VCaP (cell line): ENCODE measurements around the gene ZDHHC14.
A peak's percentile ranks its signal among the peaks of the same experiment; 100 is the strongest.
"Not testable (repeated sequence)": the region's sequence is repeated elsewhere in the genome, so short reads cannot be mapped to it uniquely, and the experiment has no call there.

Experiments used
- H3K27ac ChIP-seq: fragments of 450-650 bp; 2 replicates; pipeline ENCODE4 v1.5.1; 2017
- TF ChIP-seq, protein P1 (sequence below): fragments of 450-650 bp; conservative IDR thresholded peaks from 2 replicates; pipeline ENCODE4 v1.5.1; 2017; ENCODE audit warnings: mild to moderate bottlenecking, moderate library complexity

ZDHHC14 gene

DNA sequence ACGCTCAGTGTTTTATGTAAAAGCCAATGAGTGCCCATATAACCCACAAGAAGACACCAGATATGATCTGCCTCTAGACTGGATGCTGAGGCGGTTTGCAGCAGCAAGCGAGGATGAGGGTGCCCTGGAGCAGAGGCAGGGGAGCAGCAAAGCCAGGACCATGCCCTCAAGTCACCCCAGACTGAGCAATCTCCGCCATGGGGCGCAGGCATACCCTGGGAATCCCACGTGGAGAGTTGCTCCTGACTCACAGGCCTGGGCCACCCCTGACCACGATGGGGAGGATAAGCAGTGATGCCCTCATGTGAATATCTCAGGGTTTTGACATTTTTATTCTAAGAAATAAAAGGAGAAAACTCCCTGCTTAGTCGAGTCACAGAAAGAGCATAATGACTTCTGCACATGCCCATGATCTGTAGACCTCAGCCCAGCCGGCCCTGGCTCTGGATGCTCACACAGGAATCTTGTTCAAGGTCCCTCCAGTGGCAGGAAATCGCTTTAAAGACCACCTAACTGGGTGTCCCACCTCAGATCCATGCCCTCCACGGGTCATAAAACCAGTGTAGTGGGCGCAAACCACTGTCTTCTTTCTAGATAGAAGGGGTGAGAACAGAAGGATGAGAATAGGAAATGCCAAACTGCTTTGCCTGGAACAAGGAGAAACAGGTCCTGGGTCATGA lies 303.8 kb downstream of the ZDHHC14 start:
- TF ChIP-seq, protein P1, sequence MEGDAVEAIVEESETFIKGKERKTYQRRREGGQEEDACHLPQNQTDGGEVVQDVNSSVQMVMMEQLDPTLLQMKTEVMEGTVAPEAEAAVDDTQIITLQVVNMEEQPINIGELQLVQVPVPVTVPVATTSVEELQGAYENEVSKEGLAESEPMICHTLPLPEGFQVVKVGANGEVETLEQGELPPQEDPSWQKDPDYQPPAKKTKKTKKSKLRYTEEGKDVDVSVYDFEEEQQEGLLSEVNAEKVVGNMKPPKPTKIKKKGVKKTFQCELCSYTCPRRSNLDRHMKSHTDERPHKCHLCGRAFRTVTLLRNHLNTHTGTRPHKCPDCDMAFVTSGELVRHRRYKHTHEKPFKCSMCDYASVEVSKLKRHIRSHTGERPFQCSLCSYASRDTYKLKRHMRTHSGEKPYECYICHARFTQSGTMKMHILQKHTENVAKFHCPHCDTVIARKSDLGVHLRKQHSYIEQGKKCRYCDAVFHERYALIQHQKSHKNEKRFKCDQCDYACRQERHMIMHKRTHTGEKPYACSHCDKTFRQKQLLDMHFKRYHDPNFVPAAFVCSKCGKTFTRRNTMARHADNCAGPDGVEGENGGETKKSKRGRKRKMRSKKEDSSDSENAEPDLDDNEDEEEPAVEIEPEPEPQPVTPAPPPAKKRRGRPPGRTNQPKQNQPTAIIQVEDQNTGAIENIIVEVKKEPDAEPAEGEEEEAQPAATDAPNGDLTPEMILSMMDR = no peak
- no peak overlapping the region for H3K27ac ChIP-seq

DNA sequence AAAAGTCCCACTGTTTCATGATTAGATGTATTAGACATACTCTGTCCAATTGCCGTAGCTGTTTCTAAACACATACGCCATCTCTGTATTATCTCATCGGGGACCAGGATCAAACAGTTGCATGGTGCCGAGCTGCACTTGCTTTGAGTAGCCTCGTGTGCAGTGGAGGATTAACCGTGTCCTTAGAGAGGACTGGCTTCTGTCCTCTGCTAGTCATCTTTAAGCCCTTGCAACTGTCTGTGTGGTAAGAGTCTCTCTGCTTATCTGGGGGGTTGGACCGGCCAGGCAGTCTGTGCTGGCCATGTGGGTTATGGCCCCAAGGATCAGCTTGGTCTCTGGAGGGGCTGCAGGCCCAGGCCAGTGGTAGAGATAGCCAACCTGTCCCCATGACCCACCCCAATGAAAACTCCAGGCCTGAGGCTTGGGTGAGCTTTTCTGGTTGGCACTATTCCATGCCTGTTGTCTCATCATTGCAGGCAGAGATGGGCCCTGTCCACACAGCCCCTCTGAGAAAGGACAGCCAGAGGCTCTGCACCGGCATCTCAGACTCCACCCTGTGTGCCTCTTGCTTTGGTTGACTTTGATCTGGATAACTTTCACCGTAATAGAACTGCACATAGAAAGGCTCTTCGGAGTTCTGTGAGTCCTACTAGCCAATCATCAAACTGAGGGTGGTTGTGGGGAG lies 304.7 kb downstream of the ZDHHC14 start:
- H3K27ac ChIP-seq = no peak overlapping the region
- TF ChIP-seq, protein P1 = no peak

DNA sequence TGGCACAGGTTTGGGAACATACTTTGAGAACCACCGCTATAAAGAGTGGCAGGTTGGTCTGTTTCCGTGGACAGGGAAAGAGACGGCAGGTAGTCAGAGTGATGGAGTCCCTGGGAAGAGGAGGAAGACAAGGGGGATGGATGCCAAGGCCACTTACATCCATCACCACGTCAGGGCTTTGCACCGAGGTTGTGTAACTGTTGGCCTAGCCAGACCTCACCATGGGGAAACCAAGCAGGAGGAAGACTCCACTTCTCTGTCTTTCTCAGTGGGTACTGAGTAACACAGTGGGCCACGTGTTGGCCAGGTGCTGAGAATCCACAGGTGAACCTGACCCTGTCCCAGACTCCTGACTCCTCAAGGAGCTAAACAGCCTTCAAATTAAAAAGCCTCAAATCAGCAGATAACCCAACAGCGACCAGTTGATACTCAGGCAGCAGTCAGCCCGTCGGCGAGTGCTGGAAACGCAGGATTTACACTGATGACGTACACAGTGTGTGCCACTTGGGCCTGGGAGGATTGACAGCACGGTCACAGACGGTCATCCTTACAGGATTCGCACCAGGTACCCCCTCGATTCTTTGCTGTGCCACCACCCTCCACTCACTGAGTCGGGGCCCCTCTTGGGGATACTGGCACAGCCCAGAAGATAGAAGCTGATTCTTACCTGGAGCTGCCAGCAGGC lies 307.4 kb downstream of the ZDHHC14 start:
- TF ChIP-seq, protein P1 = no peak
- no peak overlapping the region for H3K27ac ChIP-seq

DNA sequence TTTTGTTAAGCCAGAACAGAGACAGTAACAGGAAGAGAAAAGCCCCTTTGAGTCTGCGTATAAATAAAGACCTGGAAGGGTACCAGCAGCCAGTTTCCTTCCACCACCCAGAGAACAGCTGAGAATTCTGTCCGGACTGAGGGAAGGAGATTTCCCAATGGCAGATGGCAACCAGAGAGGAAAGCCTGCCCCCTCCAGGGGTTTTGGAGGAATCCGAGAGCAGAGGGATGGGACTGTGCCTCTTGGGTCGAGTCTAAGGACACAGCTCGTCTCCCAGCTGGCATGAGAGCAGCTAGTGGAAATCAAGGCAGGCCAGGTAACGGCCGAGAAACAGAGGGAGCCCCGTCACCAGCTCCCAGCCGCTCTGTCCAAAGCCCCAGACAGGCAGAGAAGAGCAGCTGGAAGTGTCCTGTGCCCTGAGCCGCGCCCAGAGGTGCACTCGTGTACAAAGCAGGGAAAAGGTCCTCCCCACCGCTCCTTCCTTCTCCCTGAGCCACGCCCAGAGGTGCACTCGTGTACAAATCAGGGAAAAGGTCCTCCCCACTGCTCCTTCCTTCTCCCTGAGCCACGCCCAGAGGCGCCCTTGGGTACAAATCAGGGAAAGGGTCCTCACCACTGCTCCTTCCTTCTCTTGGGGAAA lies 308.1 kb downstream of the ZDHHC14 start:
- TF ChIP-seq, protein P1 = peak; percentile 15; the same call in 1 of the 2 replicates
- no peak overlapping the region for H3K27ac ChIP-seq

DNA sequence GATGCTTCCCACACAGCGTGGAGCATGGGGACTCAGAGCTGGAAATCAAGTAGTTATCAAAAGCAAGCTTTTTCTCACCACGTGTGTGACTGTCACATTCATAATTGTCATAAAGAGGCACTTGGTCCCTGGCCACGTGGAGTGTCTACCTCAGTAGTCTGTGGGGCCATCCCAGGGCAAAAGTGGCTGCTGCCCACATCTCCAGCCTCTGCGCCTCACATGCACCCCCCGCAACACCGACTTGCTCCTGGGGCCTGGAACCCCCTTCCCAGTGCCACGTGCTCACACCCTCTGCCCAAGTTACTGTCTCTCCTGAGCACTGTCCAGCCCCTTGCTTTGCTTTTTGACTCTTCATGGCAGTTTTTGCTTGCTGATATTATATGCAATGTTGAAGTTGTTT lies 308.9 kb downstream of the ZDHHC14 start:
- H3K27ac ChIP-seq = no peak overlapping the region
- TF ChIP-seq, protein P1 = no peak

DNA sequence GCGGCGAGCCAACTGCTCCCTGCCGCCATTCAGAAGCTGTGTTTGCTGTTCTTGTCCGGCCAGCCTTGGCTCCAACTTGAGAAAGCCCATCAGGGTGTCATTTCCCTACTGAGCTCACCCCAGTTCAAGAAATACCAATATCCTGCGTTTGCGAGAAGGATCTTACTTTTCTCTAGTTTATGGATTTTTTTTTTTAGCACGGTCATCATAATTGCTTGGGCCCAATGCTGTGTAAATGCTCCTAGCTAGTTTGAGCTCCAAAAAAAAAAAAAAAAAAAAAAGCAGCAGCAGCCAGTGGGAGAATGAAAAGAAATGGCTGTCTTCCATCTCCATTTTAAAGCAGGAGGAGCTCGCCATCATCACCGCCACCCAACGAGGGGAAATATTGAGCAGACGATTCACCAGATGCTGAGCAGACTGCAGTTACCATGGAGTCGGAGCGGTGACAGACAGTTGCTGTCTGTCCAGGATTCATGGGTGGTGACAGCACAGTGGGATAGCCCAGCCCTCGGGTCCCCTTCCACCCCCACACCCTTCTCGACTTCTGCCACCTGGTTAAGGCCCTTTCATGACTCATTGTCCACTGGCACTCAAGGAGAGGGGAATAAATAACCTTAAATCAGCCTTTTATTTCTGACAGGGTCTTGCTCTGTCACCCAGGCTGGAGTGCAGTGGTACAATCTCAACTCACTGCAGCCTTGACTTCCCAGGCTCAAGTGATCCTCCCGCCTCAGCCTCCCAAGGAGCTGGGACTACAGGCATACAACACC lies 309.6 kb downstream of the ZDHHC14 start:
- no peak overlapping the region for H3K27ac ChIP-seq
- TF ChIP-seq, protein P1 = no peak

DNA sequence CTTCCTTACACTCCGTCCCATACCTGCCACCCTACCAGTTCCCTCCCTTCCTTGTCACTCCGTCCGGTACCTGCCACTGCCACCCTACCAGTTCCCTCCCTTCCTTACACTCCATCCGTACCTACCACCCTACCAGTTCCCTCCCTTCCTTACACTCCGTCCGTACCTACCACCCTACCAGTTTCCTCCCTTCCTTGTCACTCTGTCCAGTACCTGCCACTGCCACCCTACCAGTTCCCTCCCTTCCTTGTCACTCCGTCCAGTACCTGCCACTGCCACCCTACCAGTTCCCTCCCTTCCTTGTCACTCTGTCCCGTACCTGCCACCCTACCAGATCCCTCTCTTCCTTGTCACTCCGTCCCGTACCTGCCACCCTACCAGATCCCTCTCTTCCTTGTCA lies 310.6 kb downstream of the ZDHHC14 start:
- H3K27ac ChIP-seq = not testable (repeated sequence)
